Pons (tissue), 1 donor: Measurements from ENCODE around the gene NAP1L5.

Experiments used
- DNase-seq: peaks from one replicate; pipeline ENCODE4 v3.0.0-alpha.2; 2016; ENCODE audit warnings: low spot score

Gene NAP1L5

GRCh38 chr4:88660446-88661294 lies 37.0 kb downstream of the NAP1L5 start:
- no peak for DNase-seq

GRCh38 chr4:88659890-88660208 lies 37.8 kb downstream of the NAP1L5 start:
- no peak for DNase-seq

- DNase-seq: peak; percentile 66
Measured at GRCh38 chr4:88659055-88659889, 38.4 kb downstream of the NAP1L5 start.

- no peak for DNase-seq
Measured at GRCh38 chr4:88655226-88655625, 42.4 kb downstream of the NAP1L5 start.

- no peak for DNase-seq
Measured at GRCh38 chr4:88653371-88653946, 44.2 kb downstream of the NAP1L5 start.

- no peak for DNase-seq
Measured at GRCh38 chr4:88649716-88650115, 47.9 kb downstream of the NAP1L5 start.

GRCh38 chr4:88646528-88647280 lies 50.9 kb downstream of the NAP1L5 start:
- DNase-seq: no peak

- DNase-seq: no peak
Measured at GRCh38 chr4:88645994-88646393, 51.6 kb downstream of the NAP1L5 start.
